Medulla oblongata (tissue), 1 donor: Measurements from ENCODE around the gene FBXL19.

ENCODE experiments used
- DNase-seq: peaks from one replicate; pipeline ENCODE4 v3.0.0-alpha.2; 2015; ENCODE audit errors: extremely low spot score

Gene FBXL19

DNA sequence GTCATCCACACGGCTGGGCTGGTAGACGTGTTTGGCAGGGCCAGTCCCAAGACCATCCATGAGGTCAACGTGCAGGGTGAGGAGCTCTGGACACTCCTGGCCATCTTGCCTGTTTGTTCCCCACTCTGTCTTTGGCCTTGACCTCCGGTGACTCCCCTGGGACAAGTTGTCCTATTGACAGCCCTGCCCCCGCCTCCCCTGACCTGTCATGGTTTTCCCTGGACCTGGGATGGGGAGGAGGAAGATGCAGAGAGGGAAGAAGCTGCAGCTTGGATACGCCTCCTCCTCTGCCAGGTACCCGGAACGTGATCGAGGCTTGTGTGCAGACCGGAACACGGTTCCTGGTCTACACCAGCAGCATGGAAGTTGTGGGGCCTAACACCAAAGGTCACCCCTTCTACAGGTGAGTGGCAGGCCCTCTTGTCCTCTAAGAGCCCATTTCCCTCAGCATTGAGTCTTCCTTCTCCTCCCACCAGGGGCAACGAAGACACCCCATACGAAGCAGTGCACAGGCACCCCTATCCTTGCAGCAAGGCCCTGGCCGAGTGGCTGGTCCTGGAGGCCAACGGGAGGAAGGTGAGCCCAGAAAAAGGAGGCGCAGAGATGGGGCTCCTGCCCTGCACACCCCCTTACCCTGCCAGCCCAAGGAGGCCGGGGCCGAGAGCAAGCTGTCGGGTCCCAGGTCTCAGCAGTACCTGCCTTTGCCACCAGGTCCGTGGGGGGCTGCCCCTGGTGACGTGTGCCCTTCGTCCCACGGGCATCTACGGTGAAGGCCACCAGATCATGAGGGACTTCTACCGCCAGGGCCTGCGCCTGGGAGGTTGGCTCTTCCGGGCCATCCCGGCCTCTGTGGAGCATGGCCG lies 63.0 kb downstream of the FBXL19 start:
- DNase-seq = no peak

DNA sequence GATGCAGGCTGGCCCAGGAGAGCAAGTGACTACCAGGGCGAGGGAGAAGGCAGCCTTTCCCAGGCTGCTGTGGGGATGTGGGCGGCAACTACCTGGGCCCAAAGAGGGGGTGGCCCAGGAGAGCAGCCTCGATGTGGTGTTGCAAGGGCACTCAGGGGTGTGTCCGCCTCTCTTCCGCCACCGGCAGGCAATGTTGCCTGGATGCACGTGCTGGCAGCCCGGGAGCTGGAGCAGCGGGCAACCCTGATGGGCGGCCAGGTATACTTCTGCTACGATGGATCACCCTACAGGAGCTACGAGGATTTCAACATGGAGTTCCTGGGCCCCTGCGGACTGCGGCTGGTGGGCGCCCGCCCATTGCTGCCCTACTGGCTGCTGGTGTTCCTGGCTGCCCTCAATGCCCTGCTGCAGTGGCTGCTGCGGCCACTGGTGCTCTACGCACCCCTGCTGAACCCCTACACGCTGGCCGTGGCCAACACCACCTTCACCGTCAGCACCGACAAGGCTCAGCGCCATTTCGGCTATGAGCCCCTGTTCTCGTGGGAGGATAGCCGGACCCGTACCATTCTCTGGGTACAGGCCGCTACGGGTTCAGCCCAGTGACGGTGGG lies 64.3 kb downstream of the FBXL19 start:
- no peak for DNase-seq

DNA sequence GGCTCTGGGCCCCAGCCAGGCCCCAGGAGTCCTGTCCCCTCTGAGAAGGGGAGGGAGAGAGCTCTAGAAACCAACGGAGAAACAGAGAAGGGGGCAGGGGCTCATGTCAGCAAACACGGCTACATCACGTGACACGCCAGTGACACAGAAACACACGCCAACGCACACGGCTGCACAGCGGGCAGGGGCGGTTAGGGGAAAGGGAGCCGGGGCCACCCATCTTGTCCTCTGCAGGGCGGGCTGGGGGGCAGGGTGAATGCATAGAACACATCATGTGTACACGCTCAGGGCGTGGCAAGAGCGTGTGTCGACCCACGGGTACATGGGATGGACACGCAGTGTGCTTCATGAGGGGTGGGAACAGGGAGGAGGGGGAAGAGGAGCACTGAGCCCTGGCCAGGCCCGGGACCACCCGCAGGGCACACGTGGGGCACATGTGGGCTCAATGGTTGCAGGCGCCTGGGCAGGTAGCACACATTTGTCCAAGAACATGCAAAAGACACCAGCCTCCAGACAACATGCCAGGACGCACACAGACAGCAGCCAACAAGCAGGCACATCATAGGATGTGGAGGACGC lies 66.2 kb downstream of the FBXL19 start:
- DNase-seq = no peak

DNA sequence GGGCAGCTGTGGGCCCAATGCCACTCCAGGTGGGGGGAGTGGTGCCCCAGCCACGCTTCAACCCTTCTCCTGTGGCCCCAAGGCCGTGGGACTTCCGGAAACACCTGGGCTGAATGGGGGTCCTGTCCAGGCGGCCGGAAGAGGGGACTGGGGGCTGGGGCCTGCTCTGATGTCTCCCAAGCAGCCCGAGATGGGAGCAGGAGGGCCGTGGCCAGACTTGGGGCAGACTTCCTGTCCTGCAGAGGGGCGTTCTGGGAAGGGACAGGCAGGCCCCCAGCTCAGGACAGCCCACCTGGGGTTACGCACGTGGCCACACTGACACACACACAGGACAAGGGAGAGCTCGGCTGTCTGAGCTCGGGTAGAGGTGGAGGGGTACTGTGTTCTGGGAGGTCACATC lies 66.7 kb downstream of the FBXL19 start:
- DNase-seq = no peak

DNA sequence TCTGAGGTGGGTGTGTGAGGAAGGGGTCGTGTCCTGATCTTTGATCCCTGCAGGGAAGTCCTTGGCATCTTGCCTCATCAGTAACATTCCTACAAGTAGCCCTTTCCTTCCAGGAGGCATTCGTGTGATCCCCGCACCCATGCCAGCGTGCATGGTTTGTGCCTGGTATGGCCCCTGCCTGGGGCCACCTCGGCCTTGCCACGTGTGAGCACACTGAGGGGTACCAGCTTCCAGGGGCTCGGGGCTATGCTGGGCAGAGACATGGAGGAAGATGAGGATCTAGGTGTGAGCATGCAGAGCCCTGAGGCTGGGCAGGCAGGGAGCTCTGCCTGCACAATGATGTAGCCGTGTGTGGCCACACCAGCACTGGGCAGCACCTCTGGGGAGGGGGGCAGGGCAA lies 67.7 kb downstream of the FBXL19 start:
- DNase-seq = no peak

DNA sequence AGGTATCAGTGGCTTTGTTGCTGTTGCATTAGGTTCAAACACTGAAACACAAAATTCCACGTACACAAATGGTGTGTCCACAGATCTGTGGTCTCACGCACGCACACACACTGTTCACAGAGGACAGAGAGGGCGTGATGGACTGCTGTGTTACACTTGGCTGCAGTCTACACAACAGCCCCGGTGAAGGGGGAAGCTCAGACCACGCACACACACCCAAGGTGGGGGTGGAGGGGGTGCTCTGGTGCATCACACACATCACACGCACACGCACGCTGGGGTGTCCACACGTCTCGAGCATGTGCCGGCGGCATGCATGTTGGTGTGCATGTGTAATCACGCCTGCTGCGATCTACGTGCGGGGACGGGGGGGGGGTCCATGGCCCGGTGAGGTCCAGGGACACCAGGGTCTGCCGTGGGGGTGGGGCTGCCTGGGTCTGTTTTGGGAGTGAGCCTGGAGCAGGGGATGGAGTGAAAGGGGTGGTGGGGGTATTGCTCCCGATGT lies 69.0 kb downstream of the FBXL19 start:
- no peak for DNase-seq

DNA sequence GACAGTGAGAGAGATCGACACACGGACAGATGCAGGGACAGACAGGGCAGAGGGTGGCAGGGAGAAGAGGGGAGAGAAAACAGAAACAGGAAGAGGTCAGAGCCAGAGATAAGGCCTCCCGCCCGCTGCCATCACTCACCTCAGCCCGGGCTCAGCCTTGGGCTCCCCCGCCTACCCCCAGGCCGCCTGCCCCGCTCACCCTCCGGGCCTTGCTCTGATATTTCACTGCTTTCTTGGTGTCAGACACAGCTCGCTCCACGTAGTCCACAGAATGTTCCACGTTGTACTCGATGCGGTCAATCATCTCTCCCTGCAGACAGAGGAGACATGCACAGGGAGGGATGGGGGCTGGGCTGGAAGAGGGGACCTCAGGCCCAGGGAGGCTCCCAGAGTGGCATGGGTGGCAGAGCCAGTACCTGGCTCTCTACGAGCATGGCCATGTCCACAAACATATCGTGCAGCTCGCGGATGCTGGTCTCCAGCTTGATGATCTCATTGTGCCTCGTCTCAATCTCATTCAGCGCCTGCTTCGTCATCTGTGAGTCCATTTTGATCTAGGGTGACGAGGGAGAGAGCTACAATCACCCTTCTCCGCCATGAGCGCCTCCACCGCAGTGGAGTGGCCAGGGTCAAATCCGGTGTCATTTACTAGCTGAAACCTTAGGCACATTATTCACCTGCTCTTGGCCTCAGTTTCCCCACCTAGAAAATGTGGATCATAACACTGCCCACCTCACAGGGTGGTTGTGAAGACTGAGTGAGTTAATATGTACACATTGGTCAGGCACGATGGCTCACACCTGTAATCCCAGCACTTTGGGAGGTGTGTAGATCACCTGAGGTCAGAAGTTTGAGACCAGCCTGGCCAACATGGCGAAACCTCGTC lies 69.8 kb downstream of the FBXL19 start:
- no peak for DNase-seq

DNA sequence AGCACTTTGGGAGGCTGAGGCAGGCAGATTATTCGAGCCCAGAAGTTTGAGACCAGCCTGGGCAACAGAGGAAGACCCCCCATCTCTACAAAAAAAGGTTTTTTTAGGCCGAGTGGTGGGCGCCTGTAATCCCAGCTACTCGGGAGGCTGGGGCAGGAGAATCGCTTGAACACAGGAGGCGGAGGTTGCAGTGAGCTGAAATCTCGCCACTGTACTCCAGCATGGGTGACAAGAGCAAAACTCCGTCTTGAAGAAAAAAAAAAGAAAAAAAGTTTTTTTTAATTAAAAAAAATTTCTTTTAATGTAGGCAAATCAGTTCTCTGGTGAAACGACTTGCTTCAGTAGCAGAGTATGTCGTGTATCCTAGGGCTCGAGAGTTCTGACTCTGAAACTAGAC lies 72.6 kb downstream of the FBXL19 start:
- no peak for DNase-seq

DNA sequence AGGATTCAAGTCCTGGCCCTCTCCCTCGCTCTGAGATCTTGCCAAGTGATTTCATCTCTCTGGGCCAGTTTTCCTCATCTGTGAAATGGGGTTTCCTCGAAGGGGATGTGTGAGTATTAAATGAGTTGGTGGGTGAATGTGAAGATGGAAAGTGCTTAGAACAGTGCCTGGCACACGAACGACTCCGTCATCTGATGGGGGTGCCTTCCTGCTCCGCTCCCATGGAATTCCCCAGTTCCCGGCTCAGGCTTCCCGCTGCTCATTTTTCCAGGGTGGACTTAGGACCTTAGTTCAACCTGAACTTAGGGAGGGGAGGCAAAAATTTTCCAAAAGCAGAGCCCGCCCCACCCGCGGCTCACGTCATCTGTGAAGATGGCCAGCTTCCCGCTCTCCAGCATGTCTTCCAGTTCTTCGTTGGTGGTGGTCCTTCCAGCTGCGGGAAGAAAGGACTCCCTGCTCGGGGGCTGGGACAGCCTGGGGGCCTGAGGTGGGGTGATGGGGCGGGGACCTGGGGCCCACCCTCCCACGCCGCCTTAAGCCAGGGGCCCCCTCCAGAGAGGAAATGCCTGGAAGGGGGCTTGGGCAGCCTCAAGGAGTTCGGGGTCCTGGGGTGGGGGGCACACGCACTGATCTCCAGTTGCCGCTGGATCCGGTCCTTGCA lies 73.1 kb downstream of the FBXL19 start:
- DNase-seq = no peak

DNA sequence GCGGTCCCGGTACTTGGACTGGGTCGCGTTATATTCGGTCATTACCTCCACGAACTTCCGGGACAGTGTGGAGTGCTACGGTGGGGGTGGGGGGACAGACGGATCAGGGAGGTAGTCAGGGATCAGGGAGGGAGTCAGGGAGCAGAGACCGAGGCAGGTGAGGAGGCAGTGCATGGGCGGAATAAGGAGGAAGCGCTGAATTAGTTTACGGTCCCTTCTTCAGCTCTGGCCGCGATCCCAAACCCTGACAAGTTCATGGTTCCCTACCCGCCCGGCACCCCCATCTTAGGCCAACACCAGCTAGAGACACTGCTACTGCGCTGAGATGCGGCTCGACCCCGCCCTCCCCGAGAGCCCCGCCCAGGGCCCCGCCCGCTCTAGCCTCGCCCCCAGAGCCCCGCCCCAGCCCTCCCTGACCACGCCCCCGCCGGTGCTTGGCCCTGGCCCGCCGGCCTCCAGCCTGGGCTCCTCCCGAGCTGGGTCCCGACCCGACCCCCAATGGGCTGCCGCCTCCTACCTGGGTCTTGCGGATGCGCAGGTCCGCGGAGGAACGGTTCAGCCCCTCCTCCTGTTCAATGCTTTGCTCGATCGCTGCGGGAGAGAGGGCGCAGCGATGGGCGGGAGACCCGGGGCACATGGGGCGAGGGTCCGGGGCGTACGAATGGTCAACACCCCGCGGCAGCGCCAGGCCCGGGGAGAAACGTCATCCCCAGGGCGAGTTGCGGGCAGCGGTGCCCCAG lies 73.8 kb downstream of the FBXL19 start:
- DNase-seq = peak; percentile 44

DNA sequence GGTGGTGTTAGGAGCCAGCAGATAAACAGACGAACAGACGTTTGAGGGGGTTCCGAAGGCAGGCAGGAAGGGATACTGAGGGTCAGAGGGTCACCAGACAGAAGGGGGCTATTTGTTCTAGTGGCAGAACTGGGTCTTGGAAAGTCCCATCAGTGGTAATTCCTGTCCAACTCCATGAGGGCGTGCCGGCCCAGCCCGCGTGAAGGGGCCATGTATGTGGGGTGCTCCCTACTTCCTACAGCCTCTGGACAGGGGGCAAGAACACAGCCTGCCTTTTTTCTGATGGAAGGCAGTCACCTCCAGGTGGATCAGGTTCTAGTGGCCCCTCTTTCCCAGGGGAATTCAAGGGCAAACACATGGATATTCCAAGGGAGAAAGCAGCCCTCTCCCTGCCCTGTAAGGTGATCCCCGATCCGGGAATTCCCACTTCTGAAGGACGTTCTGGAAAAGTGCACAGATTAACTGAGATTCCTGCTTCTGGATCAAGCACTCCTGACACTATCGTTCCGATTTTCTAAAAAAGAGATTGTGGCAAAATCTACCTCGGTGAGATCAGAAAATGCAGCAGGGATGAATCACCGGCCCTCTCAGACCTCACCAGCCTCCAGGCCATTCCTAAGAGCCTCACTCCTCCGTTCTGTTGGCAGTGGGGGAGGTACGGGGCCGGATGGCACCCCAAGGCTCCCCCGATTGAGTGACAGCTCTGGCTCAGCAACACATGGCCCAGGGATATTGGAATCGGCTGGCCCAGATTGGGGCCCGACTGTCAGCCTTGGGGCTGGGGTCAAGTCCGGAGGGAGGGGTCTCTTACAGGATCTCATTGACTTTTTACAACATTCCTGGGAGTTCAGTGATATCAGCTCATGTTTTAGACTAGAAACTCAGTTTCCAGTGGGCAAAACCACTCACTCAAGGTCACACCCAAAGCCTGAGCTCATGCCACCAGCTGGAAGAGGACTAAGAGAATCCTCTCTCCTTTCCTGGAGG lies 74.6 kb downstream of the FBXL19 start:
- no peak for DNase-seq
